Posterior vena cava (tissue), 2 donors: ENCODE measurements around the gene S100A13. TPM values are rescaled to one million over a fixed set of nuclear protein-coding genes. Genes with fewer than 3 reads are reported as not detected.
"Not testable (repeated sequence)": the region's sequence is repeated elsewhere in the genome, so short reads cannot be mapped to it uniquely, and the experiment has no call there.

Experiments used
- DNase-seq: peaks from one replicate; pipeline ENCODE4 v3.0.0-alpha.2; 2020; ENCODE audit warnings: low spot score
- intact Hi-C, 2 donors: fragments of 100-400 bp; cut with DNase I; formaldehyde crosslinking; loops; one replicate each; pipeline versions ENCODE4 v1.14.1 to v1.14.2; 2022 to 2023
- total RNA-seq, 2 donors: library from RNA; stranded (reverse); fragmentation: NEBNext Ultra II Directional; extraction: Animal tissue kit (Norgen Biotek cat#: 25700); gene quantifications; one replicate each; pipeline ENCODE4 v1.2.1, GENCODE V29; 2021
- donor health status: DM: yes; HTN: yes; CAD: no.
- donor health status: DM: yes; HTN: yes; CAD: no.

The S100A13 gene
- total RNA-seq, 2 donors from 2014 or later = 149 to 167 TPM

DNA sequence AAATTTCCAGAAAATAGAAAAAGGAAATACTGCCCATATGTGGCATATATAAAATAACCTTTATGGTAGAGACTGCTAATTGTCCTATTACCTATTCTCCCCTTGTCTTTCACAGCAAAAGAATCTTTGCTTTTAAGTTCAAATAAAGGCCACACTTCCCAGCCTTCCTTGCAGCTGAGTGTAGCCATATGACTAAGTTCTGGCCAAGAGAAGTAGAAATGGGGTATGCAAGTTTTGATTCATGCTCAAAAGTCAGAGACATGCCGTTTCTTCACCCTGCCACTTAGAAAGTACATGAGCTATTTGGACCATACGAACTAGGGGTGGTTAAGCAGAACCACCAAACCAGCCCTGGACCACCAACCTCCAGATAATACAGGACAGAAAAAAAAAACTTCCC lies 43.3 kb downstream of the S100A13 start:
- DNase-seq = no peak
- intact Hi-C loops = no loop called here

DNA sequence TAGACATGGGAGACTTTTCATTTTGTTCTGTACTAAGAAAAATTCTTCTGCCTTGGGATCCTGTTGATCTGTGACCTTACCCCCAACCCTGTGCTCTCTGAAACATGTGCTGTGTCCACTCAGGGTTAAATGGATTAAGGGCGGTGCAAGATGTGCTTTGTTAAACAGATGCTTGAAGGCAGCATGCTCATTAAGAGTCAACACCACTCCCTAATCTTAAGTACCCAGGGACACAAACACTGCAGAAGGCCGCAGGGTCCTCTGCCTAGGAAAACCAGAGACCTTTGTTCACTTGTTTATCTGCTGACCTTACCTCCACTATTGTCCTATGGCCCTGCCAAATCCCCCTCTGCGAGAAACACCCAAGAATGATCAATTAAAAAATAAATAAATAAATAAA lies 43.8 kb downstream of the S100A13 start:
- intact Hi-C loops, DNase-seq: not testable (repeated sequence)

DNA sequence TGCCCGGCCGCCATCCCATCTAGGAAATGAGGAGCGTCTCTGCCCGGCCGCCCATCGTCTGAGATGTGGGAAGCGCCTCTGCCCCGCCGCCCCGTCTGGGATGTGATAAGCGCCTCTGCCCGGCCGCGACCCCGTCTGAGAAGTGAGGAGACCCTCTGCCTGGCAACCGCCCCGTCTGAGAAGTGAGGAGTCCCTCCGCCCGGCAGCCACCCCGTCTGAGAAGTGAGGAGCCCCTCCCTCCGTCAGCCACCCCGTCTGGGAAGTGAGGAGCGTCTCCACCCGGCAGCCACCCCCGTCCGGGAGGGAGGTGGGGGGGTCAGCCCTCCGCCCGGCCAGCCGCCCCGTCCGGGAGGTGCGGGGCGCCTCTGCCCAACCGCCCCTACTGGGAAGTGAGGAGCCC lies 44.5 kb downstream of the S100A13 start:
- DNase-seq = peak; percentile 51
- intact Hi-C loops = not testable (repeated sequence)

GRCh38 chr1:153578936-153579335 lies 48.4 kb downstream of the S100A13 start:
- intact Hi-C loops = no loop called here

DNA sequence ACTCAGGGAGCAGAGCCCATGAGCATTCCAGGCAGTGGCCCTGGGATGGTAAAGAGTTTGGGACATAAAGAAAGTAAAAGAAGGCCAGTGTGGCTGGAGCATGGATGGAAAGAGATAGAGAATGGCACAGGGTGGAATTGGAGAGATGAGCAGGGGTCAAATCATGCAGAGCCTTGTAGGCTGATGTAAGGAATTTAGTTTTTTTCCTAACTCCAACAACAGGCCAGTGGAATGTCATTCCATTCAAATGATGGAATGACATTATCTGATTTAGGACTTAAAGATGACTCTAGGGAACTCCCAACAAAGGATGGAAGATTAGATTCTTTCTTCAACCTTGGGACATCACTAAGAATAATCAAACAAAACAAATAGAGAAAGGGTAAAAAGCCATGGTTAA lies 48.8 kb downstream of the S100A13 start:
- no peak for DNase-seq
- intact Hi-C loops = no loop called here

More at GRCh38 chr1:153578936-153579335, 48.4 kb downstream of the S100A13 start:
- DNase-seq = peak; percentile 10

DNA sequence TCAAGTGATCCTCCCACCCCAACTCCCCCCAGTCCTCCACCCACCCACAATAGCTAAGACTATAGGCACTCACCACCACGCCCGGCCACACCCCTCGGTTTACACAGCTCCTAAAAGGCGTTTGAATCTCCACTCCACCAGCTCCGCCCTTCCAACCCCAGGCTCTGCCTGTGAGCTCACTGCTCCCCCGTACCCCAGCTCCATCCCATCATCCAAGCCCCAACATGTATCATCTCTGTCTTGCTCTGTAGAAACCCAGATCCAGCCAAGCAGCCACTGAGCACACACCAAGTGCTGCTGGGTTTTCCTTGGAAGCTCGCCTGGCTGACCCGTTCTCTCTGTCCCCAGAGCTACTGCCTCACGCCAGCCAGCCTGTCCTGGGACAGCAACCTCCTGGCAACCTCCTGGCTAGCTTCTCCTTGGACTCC lies 49.7 kb downstream of the S100A13 start:
- intact Hi-C loops = no loop called here
- peak; percentile 85 for DNase-seq

- DNase-seq = no peak
- intact Hi-C loops = no loop called here
Observed at GRCh38 chr1:153577138-153577537, 50.2 kb downstream of the S100A13 start.

DNA sequence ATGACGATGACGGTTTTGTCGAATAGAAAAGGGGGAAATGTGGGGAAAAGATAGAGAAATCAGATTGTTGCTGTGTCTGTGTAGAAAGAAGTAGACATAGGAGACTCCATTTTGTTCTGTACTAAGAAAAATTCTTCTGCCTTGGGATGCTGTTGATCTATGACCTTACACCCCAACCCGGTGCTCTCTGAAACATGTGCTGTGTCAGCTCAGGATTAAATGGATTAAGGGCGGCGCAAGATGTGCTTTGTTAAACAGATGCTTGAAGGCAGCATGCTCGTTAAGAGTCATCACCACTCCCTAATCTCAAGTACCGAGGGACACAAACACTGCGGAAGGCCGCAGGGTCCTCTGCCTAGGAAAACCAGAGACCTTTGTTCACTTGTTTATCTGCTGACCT lies 51.8 kb downstream of the S100A13 start:
- intact Hi-C loops = not testable (repeated sequence)
- peak; percentile 4 for DNase-seq

DNA sequence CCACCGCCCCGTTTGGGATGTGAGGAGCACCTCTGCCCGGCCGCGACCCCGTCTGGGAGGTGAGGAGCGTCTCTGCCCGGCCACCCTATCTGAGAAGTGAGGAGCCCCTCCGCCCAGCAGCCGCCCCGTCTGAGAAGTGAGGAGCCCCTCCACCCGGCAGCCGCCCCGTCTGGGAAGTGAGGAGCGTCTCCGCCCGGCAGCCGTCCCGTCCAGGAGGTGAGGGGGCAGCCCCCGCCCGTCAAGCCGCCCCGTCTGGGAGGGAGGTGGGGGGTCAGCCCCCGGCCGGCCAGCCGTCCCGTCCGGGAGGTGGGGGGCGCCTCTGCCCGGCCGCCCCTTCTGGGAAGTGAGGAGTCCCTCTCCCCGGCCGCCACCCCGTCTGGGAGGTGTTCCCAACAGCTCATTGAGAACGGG lies 52.2 kb downstream of the S100A13 start:
- intact Hi-C loops = not testable (repeated sequence)

GRCh38 chr1:153573351-153573750 lies 54.0 kb downstream of the S100A13 start:
- intact Hi-C loops = loop anchor here (5.0 kb wide), 3 partner anchors 44 to 221 kb away; partner anchors contain the start of gene S100A14 (in 1 of the 2)
- DNase-seq = peak; percentile 4

More for the DNA sequence above, 52.2 kb downstream of the S100A13 start:
- DNase-seq = peak; percentile 69

GRCh38 chr1:153572569-153573015 lies 54.7 kb downstream of the S100A13 start:
- intact Hi-C loops = loop anchor here (5.0 kb wide), 3 partner anchors 45 to 220 kb away; partner anchors contain the start of gene S100A14 (in 1 of the 2)
- DNase-seq = peak; percentile 92

- intact Hi-C loops = loop anchor here (5.0 kb wide), 3 partner anchors 46 to 219 kb away; partner anchors contain the start of gene S100A14 (in 1 of the 2)
- peak; percentile 45 for DNase-seq
Observed at GRCh38 chr1:153571706-153572105, 55.6 kb downstream of the S100A13 start.

GRCh38 chr1:153570874-153571273 lies 56.4 kb downstream of the S100A13 start:
- intact Hi-C loops = loop anchor here (5.0 kb wide), 3 partner anchors 46 to 219 kb away; partner anchors contain the start of gene S100A14 (in 1 of the 2)
- peak; percentile 10 for DNase-seq

GRCh38 chr1:153569465-153569864 lies 57.8 kb downstream of the S100A13 start:
- DNase-seq = no peak

More at GRCh38 chr1:153569465-153569864, 57.8 kb downstream of the S100A13 start:
- intact Hi-C loops = loop anchor here (2.0 to 10.0 kb wide), 3 partner anchors 37 to 59 kb away; no protein-coding TSS in a partner anchor

Other genes with a start within 250 kb of the S100A13 start
- 100 to 1,000 TPM; 123 to 360 TPM for gene S100A8, start 236.4 kb downstream of the S100A13 start, total RNA-seq
- gene S100A7A, start 211.0 kb downstream of the S100A13 start, total RNA-seq = not detected
- gene S100A7, start 166.9 kb downstream of the S100A13 start, total RNA-seq = not detected
- gene S100A6, start 91.5 kb downstream of the S100A13 start, total RNA-seq = 1,000 to 10,000 TPM; 1,174 to 1,536 TPM
- gene S100A5, start 86.6 kb downstream of the S100A13 start, total RNA-seq = not detected
- 100 to 1,000 TPM; 286 to 472 TPM for gene S100A4, start 81.7 kb downstream of the S100A13 start, total RNA-seq
- gene S100A3, start 78.2 kb downstream of the S100A13 start, total RNA-seq = 1 to 10 TPM; 4.1 to 8.3 TPM
- gene S100A2, start 61.7 kb downstream of the S100A13 start, total RNA-seq = 1 to 10 TPM; 1.5 to 3.5 TPM
- gene S100A16, start 14.4 kb downstream of the S100A13 start, total RNA-seq = 10 to 100 TPM; 67.0 to 99.2 TPM
- gene S100A14, start 11.2 kb downstream of the S100A13 start, total RNA-seq = not detected
- gene S100A1, start 929 bp upstream of the S100A13 start, total RNA-seq = 1 to 10 TPM in 1 of 2 donors, under 1 TPM in 1; 0.74 to 1.8 TPM
- gene CHTOP, start 6.6 kb upstream of the S100A13 start, total RNA-seq = 10 to 100 TPM; 44.5 to 47.3 TPM
- 10 to 100 TPM; 30.3 to 31.2 TPM for gene SNAPIN, start 31.2 kb upstream of the S100A13 start, total RNA-seq
- 10 to 100 TPM; 66.9 to 82.3 TPM for gene ILF2, start 43.5 kb upstream of the S100A13 start, total RNA-seq
- 100 to 1,000 TPM; 107 to 119 TPM for gene NPR1, start 51.2 kb upstream of the S100A13 start, total RNA-seq
- 10 to 100 TPM; 41.4 to 49.0 TPM for gene INTS3, start 100.5 kb upstream of the S100A13 start, total RNA-seq
- gene SLC27A3, start 147.9 kb upstream of the S100A13 start, total RNA-seq = 10 to 100 TPM; 60.5 to 64.5 TPM